ENCODE data around the gene RASGRF1. TPM values are rescaled to one million over a fixed set of nuclear protein-coding genes. Genes with fewer than 3 reads are reported as not detected.

Gene RASGRF1
- polyA plus RNA-seq, 1 donor (not counting 4 experiments of a cell fraction or from before 2014, with no cell fraction given) = 0.08 TPM

DNA sequence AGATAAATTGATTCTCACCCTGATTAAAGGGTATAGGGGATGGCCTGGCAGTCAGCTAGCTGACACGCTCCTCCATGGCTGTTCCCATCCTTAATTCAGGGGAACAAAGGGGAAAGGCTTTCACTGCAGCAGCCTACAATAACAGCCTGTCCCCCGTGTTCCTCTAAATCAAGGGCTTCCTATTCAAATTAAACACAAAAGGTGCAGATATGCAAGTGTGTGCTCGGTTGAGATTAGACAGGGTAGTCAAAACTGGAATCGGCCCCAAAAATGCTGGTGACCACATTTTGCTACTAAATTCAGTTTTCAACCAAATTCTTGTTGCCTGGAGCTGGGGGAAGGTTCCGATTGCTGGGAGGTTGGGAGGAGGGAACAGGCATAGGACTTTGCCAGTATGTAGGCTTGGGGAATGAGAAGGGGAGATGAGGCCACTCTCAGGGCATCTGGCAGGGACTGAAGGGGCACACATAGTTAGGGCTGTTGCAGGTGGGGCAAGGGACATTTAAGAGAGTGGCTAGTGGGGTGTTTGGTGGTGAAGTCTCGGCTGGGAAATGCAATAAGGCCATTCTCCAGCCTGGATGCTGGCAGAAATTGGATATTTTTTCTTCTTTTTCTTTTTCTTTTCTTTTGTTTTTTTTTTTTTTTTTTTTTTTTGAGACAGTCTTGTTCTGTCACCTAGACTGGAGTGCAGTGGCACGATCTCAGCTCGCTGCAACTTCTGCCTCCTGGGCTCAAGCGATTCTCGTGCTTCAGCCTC, 112.8 kb downstream of the RASGRF1 start:
- no peak overlapping the region for H3K9ac ChIP-seq (ENCODE audit: control insufficient read depth, extremely low read depth, insufficient read depth, low read length)
- FAIRE-seq (no peak), DNase-seq (ENCODE audit: low read depth, low spot score) (no peak)
- peaks cover 5% of the 10 kb centered on the region for H3K4me1 ChIP-seq (ENCODE audit: control insufficient read depth, extremely low read depth, insufficient read depth, low read length)
- no peaks in the 10 kb centered on the region for H3K36me3 ChIP-seq (ENCODE audit: control insufficient read depth in 2 of 2, extremely low read depth in 1 of 2, insufficient read depth in 2 of 2, low read length in 2 of 2)
- no peaks in the 10 kb centered on the region for H3K9me1 ChIP-seq (ENCODE audit: control insufficient read depth, extremely low read depth, insufficient read depth, low read length)
- no peaks in the 10 kb centered on the region for H3K27me3 ChIP-seq (ENCODE audit: control insufficient read depth, extremely low read depth, insufficient read depth, low read length)
- no peak overlapping the region for H3K27ac ChIP-seq (ENCODE audit: control insufficient read depth, insufficient read depth, low read length)
- dilution Hi-C loops (cut with MboI; ENCODE audit: extremely low pct_ligation_motif_present, low sequenced_read_pairs) = no loop called here
- H4K20me1 ChIP-seq (ENCODE audit: control insufficient read depth, extremely low read depth, insufficient read depth, low read length) = no peaks in the 10 kb centered on the region
- no peak overlapping the region for H2AFZ ChIP-seq (ENCODE audit: control insufficient read depth, low read length)
- no peaks in the 10 kb centered on the region for H3K79me2 ChIP-seq (ENCODE audit: control insufficient read depth, insufficient read depth, low read length)
- TF ChIP-seq, protein P1, sequence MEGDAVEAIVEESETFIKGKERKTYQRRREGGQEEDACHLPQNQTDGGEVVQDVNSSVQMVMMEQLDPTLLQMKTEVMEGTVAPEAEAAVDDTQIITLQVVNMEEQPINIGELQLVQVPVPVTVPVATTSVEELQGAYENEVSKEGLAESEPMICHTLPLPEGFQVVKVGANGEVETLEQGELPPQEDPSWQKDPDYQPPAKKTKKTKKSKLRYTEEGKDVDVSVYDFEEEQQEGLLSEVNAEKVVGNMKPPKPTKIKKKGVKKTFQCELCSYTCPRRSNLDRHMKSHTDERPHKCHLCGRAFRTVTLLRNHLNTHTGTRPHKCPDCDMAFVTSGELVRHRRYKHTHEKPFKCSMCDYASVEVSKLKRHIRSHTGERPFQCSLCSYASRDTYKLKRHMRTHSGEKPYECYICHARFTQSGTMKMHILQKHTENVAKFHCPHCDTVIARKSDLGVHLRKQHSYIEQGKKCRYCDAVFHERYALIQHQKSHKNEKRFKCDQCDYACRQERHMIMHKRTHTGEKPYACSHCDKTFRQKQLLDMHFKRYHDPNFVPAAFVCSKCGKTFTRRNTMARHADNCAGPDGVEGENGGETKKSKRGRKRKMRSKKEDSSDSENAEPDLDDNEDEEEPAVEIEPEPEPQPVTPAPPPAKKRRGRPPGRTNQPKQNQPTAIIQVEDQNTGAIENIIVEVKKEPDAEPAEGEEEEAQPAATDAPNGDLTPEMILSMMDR (optimal IDR thresholded peaks at IDR 0.05 in 1 of 3, IDR thresholded peaks at IDR 0.05 in 1 of 3, conservative IDR thresholded peaks at IDR 0.05 in 1 of 3; ENCODE audit: extremely low read depth in 1 of 3, insufficient read depth in 2 of 3, low read length in 3 of 3) = no peak
- TF ChIP-seq EZH2 (IDR thresholded peaks at IDR 0.05; ENCODE audit: low read length) = no peak
- no peak overlapping the region for H3K4me3 ChIP-seq (ENCODE audit: control insufficient read depth in 2 of 3, extremely low read depth in 1 of 3, insufficient read depth in 2 of 3, low read depth in 1 of 3, low read length in 3 of 3)
- no peak overlapping the region for H3K4me2 ChIP-seq (ENCODE audit: control insufficient read depth, extremely low read depth, insufficient read depth, low read depth, low read length)
- H3K9me3 ChIP-seq (ENCODE audit: control insufficient read depth, low read depth, low read length) = no peaks in the 10 kb centered on the region

DNA sequence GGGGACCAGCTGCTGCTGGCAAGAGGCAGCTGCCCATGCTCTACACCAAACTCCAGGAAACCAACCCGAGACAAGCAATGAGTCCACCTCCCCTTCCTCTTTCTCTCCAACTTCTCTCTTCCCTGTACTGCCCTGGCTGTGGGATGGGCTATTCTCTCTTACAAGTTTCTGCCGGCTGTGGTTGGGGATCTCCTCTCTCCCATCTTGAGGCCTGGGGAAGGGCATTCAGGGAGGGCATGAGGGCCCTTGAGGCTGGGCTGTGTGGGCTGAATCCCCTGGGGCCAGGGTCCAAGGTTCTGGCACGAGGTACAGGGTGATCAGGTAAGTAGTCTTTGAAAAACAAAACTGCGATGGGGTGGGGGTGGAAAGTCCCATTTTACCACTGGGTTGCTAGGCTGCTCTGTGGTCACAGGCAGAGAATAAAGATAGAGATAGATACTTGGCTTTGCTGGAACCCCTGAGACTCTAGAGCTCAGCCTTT, 113.4 kb downstream of the RASGRF1 start:
- Histone ChIP-seq H3K4me3 (ENCODE audit: control insufficient read depth in 2 of 3, extremely low read depth in 1 of 3, insufficient read depth in 2 of 3, low read depth in 1 of 3, low read length in 3 of 3) (no peak overlapping the region), H4K20me1 (ENCODE audit: control insufficient read depth, extremely low read depth, insufficient read depth, low read length) (no peaks in the 10 kb centered on the region), H3K9me1 (ENCODE audit: control insufficient read depth, extremely low read depth, insufficient read depth, low read length) (no peaks in the 10 kb centered on the region), H3K4me1 (ENCODE audit: control insufficient read depth, extremely low read depth, insufficient read depth, low read length) (peaks cover 5% of the 10 kb centered on the region), H3K27ac (ENCODE audit: control insufficient read depth, insufficient read depth, low read length) (no peak overlapping the region), H3K4me2 (ENCODE audit: control insufficient read depth, extremely low read depth, insufficient read depth, low read depth, low read length) (no peak overlapping the region), H3K79me2 (ENCODE audit: control insufficient read depth, insufficient read depth, low read length) (no peaks in the 10 kb centered on the region), H3K27me3 (ENCODE audit: control insufficient read depth, extremely low read depth, insufficient read depth, low read length) (no peaks in the 10 kb centered on the region), H2AFZ (ENCODE audit: control insufficient read depth, low read length) (no peak overlapping the region), H3K9ac (ENCODE audit: control insufficient read depth, extremely low read depth, insufficient read depth, low read length) (no peak overlapping the region), H3K9me3 (ENCODE audit: control insufficient read depth, low read depth, low read length) (no peaks in the 10 kb centered on the region), H3K36me3 (ENCODE audit: control insufficient read depth in 2 of 2, extremely low read depth in 1 of 2, insufficient read depth in 2 of 2, low read length in 2 of 2) (no peaks in the 10 kb centered on the region)
- dilution Hi-C loops (cut with MboI; ENCODE audit: extremely low pct_ligation_motif_present, low sequenced_read_pairs) = no loop called here
- no peak for DNase-seq (ENCODE audit: low read depth, low spot score)
- no peak for TF ChIP-seq EZH2 (IDR thresholded peaks at IDR 0.05; ENCODE audit: low read length)
- TF ChIP-seq, protein P1 (optimal IDR thresholded peaks at IDR 0.05 in 1 of 3, IDR thresholded peaks at IDR 0.05 in 1 of 3, conservative IDR thresholded peaks at IDR 0.05 in 1 of 3; ENCODE audit: extremely low read depth in 1 of 3, insufficient read depth in 2 of 3, low read length in 3 of 3) = no peak
- no peak for FAIRE-seq
